ENCODE data around the gene PRKD2.

PRKD2 gene

DNA sequence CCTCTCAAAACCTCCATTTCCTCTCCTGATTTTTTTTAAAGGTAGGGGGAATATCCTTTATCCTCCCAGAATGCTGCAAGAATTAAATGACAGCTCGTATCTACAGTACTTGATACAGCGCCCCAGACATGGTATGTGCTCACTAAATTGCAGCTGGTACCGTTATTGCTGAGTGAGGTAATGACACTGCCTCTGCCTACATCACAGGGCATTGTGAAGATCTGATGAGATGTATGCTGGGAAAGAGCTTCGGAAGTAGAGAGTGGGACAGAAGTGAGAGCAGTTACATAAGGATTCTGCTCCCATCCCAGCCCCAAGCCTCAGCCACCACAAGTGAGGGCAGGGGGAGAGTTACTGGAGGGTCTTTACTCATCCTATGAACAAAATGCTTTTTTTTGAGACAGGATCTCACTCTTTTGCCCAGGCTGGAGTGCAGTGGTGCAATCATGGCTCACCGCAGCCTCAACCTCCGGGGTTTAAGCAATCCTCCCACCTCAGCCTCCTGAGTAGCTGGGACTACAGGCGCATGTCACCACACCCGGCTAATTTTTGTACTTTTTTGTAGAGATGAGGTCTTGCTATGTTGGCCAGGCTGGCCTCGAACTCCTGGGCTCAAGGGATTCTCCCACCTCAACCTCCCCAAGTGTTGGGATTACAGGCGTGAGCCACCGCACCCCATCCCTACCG, 27.2 kb upstream of the PRKD2 start:
- intact Hi-C loops (cut with DNase I), result no loop called here
- DNase-seq, result no peak

DNA sequence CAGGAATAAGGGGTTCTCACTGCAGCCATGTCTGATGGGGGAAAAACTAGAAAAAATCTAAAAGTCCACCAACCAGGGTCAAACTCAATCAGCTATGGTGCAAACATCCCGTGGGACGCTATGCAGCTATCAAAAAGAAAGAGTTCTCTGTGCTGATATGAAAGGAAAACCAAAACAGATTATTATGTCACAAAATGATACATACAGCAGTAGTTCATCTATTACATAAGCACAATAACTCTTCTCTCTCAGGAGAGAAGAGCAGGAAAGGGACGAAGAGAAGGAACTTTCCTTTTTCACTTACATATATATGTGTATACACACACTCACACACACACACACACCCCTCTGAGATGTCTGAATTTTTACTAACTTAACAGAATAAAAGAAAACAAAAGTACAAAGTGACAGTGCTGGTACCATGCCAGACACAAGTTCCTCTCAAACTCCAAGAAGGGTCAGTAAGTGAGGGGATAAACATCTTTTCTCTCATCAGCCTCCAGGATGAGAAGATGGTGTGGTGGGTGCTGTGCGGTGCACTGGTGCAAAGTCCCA, 26.1 kb upstream of the PRKD2 start:
- intact Hi-C loops (cut with DNase I), result no loop called here
- no peak for DNase-seq

DNA sequence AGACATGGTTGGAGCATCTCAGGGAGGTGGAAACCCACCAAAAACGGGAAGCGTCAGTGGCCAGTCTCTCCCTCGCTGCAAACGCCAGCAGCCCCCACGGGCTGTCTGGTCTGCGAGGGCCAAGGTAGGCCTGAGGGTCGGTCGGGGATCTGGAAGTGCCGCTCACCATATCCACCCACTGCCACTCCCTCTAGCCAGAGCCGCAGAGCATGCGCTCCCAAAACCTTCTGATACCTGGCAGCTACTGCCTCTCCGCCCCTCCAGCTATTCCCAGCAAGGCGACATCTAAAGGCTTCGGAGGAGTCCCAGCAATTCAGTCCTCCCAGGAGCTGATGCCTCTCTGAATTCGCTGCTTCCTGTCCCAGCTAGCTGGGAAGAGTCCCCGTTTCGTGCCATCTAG, 24.5 kb upstream of the PRKD2 start:
- intact Hi-C loops (cut with DNase I), result no loop called here
- peak in 5 of 10 donors; percentile 40 to 93 (median 87) for DNase-seq

DNA sequence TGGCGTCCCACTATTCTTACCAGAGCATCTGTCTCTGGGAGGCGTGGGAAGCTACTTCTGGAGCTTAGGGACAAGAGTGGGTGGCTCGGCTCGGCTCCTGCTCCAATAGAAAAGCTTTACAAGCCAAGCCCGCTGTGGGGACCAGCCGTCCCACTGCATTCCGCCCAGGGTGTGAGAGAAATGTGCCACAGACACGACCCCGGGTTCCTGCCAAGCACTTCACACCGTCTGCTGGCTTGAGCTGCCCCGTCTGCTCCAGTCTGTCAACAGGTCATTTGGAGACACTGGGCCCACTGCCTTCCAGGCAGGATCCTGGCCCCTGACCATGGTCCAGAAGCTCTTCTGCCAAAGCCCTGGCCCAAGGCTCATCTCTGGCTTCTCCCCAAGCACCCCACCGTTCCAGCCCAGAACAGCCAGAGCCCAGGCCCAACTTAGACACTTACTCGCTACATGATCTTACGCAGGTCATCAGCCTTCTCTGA, 22.4 kb upstream of the PRKD2 start:
- intact Hi-C loops (cut with DNase I), result no loop called here
- peak in 9 of 10 donors; percentile 27 to 96 (median 78) for DNase-seq

DNA sequence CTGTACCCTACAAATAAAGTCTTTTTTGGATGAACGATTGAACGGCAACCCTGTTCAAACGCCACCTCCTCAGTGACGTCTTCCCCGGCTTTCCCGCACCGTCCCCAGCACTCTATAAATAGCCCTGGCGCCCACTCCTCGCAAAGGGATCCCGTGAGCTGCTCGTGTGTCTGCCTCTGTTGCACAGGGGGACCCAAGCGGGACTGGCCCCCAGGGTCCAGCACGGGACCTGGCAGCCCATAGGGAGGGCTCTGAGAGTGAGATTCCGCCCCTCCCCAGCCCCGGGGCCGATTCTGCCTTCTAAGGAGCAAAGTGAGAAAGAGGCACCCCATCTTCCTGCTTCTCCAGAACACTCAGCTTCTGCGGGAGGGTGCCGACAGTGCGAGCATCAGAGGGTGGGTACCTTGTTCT, 20.9 kb upstream of the PRKD2 start:
- intact Hi-C loops (cut with DNase I), result no loop called here
- peak in 2 of 10 donors; percentile 65 to 82 for DNase-seq

DNA sequence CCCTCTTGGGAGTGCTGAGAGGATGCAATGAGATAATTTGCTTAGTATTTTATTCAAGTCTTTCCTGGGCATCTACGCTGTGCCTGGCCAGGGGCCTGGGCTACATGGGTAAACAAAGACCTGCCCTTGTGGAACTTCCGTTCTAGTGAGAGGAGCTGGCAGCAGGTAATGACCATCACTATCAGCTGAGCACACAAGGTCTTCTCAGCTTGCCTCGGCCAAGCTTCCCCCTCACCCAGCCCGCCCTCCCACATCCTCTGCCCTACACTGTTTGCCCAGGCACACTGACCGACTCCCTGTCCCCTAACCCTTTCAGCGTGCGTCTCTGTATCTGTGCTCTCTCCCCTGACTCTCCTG, 20.4 kb upstream of the PRKD2 start:
- peak in 1 of 10 donors; percentile 43 for DNase-seq
- intact Hi-C loops (cut with DNase I), result no loop called here

DNA sequence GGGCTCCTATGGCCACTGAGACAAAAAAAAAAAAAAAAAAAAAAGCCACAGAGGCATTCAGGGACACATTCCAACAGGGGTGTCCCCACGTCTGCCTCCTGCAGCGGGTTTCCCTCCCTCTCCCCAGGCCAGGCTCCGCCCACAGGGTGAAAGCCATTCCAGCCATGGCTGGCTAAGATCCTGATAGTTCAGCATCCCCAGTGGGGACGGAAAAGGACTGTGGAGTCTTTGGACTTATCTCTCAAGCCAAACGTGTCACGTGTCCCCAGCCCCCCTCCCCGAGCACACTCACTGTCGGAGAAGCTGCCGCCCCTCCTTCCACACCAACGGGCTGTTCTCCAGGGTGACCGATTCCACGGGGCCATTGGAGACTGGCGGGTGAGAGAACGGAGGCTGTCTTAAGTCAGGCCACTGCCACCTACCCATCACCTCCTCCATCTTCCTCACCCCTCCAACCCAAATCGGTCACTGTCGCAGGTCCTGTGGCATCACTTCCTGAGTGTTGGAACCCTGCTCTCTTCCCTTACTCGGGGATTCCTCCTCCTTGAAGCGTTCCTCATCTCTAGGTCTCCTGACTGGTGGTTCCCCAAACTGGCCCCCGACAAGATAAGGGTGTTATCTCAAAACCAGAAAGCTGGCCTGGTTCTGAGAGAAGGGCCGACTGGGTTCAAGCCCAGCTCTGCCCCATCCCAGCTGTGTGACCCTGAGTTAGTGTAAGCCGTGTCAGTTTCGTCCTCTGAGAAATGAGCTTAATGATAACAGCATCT, 19.8 kb upstream of the PRKD2 start:
- DNase-seq, result peak in 2 of 10 donors; percentile 70 to 76

DNA sequence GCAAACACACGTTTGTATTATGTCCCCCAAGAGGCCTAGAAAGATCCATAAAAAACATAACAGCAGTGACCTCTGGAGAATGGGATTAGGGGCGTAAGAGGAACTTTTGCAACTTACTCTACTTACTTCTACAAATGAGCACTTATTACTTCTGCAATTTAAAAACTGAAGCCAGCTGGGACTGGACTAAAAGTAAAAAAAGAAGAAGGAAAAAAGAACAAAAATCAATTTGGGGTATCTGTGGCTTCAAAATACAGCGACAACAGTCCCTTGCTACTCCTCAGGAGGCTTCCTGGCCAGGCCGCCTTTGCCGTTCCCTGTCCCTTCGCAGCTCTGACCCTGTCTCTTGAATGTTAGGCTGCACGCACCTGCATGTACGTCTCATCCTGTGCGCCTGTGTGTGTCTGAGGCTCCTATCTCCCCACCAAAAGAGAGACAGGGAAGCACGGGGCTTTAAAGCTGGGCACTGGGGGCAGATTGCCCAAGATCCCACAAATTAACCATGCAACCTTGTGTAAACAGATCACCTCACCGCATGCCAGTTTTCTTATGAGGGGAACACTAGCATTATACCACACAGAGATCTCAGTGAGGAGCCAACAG, 16.9 kb upstream of the PRKD2 start:
- no peak for DNase-seq
- intact Hi-C loops (cut with DNase I), result no loop called here

More for the DNA sequence above, 19.8 kb upstream of the PRKD2 start:
- intact Hi-C loops (cut with DNase I), result no loop called here

DNA sequence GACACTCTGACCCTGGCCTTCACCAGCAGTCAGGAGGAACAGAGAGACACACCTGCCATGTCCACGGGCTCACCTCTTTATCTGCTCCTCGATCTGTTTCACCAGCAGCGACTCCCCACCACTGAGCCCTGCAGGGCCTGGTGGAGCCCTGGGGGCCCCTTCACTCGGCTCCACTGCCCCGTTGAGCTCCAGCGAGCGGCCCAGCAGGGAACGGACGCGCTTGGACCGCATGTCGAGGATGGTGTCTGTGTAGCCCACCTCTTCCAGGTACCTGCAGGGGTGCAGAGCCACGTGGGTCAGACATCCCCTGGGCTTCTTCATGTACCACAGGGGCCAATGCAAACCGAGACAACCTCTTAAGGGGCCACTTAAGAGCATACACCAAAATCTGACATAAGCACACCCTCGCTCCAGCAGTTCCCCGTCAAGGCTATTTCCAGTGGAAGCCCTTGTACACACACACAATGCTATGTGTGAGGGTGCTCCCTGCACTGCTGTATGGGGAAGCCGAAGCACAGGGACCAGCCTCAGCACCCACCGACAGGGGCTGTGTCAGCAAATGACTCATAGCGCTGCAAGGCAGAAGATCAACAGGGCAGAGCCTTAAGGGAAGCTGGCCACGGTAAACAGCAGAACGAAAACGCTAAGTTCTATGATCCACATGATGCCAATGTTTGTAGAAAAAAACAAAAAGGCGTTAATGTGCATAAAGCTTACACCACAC, 16.2 kb upstream of the PRKD2 start:
- intact Hi-C loops (cut with DNase I), result no loop called here
- DNase-seq, result no peak

DNA sequence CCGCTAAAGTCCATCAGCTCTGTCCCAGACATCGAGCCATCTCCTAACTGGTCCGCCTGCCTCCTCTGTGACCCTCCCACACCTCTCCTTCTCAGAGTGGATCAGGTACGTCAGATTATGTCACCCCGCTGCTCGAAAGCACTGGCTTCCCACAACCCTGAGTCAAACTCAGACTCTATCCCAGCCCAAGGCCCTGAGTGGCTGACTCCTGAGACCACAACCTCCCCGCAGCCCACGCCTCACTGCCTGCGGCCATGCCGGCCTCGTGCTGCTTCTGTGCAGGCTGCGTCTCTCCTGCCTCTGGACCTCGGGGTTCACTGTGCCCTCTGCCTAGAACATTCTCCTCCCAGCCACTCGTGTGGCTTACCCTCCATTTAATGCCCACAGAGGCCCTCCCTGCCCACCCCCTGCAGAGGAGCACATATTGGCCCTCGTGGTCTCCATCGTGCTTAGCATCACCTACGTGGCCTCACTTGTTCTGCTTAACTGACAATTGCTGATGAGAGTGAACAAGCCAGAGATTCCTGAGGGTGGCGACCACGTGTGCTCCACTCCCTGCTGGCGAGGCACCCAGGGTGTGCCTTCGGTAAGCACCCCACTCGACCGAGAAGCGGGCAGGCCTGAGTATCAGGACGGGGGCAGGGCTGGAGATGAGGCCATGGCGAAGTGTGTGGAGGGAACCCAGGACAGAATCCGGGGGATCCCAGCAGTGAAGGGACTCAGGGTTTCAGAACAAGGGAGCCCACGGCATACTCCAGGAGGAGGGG, 15.4 kb upstream of the PRKD2 start:
- DNase-seq, result peak in 1 of 10 donors; percentile 67
- intact Hi-C loops (cut with DNase I), result no loop called here

DNA sequence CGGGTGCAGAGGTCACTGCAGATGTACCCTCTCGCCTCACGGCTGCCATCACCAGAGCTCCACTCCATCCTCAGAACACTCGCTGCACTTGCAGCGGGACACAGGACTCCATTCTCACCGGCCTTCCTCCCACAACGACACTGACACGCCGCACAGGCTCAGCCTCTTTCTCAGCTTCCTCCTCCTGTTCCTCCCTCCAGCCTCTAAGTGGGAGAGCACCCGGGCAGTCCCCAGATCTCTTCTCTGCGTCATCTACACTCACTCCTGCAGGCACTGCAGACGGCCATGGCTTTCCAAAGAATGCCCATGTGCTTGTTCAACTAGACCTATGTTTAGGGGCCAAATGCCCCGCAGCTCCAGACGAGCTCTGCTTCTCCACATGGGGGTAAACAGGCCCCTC, 14.7 kb upstream of the PRKD2 start:
- DNase-seq, result peak in 4 of 10 donors; percentile 44 to 91 (median 70)
- intact Hi-C loops (cut with DNase I), result no loop called here

DNA sequence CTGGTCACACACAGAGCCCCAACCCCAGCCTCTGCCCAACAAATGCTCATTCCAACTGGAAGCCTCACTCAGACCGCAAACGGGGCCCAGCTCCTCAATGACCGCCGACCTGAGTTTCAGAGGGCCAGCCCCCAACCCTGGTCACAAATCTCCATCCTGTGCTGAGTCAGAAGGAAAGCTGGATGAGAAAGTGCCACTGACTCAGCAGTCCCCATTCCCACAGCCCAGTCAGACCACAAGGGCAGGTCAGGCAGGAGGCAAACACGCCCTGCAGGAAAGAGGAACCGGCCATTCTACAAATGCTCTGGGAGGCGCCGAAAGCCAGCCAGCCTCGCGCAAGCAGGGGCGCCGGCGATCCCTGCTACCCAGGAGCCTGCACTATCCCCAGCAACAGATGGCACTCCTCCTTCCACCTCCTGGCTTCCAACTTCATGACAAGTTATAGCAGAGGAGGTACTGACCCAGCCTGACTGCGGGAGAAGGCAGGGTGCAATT, 14.1 kb upstream of the PRKD2 start:
- DNase-seq, result peak in 1 of 10 donors; percentile 23
- intact Hi-C loops (cut with DNase I), result no loop called here

DNA sequence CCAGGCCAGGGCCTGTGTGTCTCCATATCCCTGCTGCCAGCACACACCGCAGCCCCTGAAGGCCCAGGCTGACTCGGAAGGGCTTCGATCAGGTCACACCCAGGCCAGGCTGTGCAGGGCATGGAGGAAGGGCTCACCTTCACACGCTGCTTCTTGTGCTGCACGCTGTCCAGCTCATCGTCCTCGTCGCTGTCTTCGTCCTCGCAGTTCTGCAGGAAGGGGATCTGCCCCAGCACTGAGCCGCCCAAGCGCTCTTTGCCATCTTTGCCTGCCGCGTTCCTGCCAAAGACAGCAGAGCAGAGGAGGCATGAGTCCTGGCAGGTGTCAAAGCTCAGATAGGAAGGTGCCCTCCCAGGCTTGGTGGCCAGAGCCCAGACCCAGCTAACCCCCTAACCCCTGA, 13.7 kb upstream of the PRKD2 start:
- DNase-seq, result no peak
- intact Hi-C loops (cut with DNase I), result no loop called here

DNA sequence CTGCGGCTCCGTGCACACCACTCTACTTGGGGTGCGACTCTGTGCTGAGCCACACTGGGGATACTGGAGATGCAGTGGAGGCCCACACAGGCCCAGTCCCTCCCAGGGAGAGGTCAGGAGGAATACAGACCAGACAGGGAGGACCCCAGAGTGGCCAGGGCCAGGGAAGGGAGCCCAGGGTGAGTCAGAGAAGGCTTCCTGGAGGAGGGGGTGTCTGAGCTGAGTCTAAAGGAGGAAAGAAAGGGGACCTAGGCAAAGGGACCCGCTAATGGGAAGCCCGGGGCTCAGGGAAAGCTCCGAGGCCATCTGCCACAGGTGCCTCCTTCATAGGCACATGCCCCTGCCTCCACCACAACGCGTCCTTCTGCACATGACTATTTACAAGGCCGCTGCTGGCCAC, 13.3 kb upstream of the PRKD2 start:
- intact Hi-C loops (cut with DNase I), result no loop called here

DNA sequence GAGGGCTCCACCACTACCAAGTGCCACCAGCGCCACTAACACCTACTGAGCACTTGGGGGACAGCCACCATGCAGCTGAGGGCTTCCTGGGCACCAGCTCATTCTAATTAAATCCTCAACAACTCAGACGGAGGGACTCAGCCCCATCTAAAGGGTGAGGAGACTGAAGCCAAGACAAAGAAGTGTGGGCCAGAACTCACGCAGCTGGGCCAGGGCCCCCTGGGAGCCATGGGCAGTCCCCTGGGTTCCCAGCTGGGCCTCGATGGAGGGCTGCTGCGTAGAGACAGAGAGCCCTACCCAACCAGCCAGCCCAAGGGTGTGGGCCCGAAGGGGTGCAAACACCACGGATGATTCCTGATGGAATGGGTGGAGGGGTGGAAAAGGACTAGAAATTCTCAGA, 12.8 kb upstream of the PRKD2 start:
- intact Hi-C loops (cut with DNase I), result no loop called here

More for the DNA sequence above, 13.3 kb upstream of the PRKD2 start:
- no peak for DNase-seq

DNA sequence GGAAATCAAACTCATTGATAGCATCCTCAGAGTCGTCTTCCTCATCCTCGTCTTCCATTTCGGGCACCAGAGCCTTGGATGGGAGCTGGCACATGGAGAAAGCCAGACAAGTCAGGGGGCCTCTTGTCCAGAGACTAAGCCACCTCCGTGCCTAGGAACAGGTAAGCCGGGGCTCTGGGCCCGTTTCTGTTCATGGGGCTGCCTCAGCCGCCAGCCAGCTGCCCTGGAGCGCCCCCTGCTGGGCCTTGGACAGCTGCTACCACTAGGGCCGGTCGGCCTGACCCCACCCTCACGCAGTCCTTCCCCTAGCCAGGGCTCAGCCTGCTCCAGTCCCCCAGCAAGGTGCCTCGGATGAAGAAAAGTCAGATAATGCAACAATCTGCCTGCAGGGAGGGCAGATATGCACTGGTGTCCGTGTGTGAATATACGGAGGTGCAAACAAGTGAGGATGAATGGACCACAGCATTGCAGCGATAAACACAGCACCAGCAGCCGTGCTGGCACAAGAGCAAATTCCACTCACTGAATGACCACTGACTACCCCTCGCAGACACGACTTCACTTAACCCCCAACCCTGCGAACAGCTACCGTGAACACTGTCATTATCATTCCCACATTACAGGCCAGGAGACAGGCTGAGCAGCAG, 11.9 kb upstream of the PRKD2 start:
- intact Hi-C loops (cut with DNase I), result no loop called here
- DNase-seq, result peak in 9 of 10 donors; percentile 70 to 96 (median 80)

More for the DNA sequence above, 12.8 kb upstream of the PRKD2 start:
- no peak for DNase-seq

DNA sequence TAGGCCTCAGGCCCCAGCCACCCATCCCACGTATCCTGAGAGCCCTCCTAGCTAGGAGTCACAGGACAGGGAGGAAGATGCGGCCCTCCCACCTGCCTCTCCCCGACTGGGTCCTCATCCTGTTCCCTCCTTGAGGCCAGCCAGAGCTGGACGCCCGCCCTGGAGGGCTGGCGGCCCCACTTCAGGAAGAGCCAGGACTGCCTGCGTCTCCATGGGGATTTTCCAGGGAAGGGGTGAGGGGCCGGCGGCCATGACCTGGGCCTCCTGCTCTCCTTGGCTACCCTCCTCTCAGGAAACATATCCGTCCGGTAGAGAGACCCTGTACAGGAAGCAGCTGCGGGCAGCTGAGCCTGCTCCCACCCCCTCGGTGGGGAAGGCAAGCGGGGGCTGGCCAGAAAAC, 11.3 kb upstream of the PRKD2 start:
- no peak for DNase-seq
- intact Hi-C loops (cut with DNase I), result no loop called here

DNA sequence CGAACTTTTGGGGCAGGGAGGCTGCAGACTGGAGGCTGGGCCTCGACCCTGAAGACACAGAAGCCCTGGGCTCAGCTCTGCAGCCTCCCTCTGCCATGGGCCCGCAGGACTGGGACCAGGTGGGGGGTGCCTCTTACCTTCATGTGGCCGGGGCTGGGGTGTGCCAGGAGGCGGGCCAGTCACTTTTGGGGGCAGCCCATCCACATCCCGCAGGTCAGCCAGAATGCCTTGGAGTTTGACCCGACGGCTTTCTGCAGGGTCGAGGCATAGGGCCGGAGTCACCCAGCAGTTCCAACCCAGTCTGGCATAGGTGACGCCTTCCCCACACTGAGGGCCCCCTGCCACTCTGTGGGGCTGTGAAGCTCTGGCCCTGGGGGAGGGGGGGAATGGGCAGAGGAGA, 10.8 kb upstream of the PRKD2 start:
- intact Hi-C loops (cut with DNase I), result no loop called here
- DNase-seq, result no peak

DNA sequence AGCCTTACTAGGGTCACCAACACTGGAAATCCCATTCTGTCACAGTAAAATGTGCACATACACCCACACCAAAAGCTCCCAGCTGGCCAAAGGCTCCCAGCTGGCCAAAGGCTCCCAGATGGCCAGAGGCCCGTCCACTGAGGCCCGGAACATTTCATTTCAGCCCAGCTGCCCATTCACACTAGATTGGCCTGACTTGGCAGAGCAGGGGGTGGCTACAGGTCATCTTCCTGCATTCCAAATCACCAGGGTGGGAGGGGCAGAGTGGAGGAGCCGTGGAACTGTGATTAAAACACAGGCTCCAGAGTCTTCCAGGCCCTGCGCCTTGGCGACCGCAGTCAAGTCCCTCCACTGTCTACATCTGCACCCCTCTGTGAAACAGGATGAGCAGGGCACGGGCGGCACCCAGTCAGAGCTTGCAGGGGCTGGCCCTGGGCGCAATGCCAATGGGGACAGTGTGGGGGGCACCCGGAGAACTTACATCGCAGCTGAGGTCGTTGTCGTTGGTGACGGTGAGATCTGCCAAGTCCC, 10.1 kb upstream of the PRKD2 start:
- DNase-seq, result peak in 1 of 10 donors; percentile 83
- intact Hi-C loops (cut with DNase I), result no loop called here

Measured in posterior cingulate gyrus (tissue), 11 donors.